SK-N-SH (cell line): ENCODE data around the gene GJD3. TPM values are rescaled to one million over a fixed set of nuclear protein-coding genes. Genes with fewer than 3 reads are reported as not detected.
A peak's percentile ranks its signal among the peaks of the same experiment; 100 is the strongest.

Source experiments
- CTCF ChIA-PET: fragments of 300-600, 350-600 bp; formaldehyde crosslinking; extraction: SDS; loops from one replicate; lab custom pipeline; 2021; lab: Yijun Ruan, JAX
- POLR2A ChIA-PET: fragments of 350-600 bp; sonication (Branson Sonifier 250); formaldehyde crosslinking; extraction: SDS; loops from one replicate; lab custom pipeline; 2020; ENCODE audit warnings: antibody characterized with exemption, inconsistent platforms; lab: Yijun Ruan, JAX
- DNase-seq: peaks from one replicate; pipeline ENCODE4 v3.0.0; 2012
- H2AFZ ChIP-seq: fragments of 200-600 bp; sonication (generic); 2 replicates; pipeline ENCODE4 v1.8.1; 2016; ENCODE audit warnings: antibody characterized with exemption, mild to moderate bottlenecking, low read depth
- H3F3A ChIP-seq: fragments of 200-600 bp; sonication (generic); replicated peaks from 2 replicates; pipeline ENCODE3; 2016; ENCODE audit warnings: antibody characterized with exemption, mild to moderate bottlenecking; ENCODE audit not compliant: insufficient read depth
- H3K27ac ChIP-seq, 2 experiments: fragments of 200-500 bp in 1 of 2; fragments of 200-600 bp in 1 of 2; sonication (Bioruptor generic) in 1 of 2; sonication (generic), shearing (Covaris generic) in 1 of 2; 2 replicates each; pipeline versions ENCODE4 v1.5.1 to v1.6.1; 2014 to 2016; ENCODE audit warnings: low read depth in 2 of 2, inconsistent platforms in 1 of 2, low read length in 1 of 2, mild to moderate bottlenecking in 1 of 2, mixed read lengths in 1 of 2
- H3K27me3 ChIP-seq: fragments of 200-600 bp; sonication (generic), shearing (Covaris generic); 2 replicates; pipeline ENCODE4 v1.6.1; 2016; ENCODE audit warnings: mixed run types; ENCODE audit not compliant: insufficient read depth
- H3K36me3 ChIP-seq, 2 experiments: fragments of 200-500 bp in 1 of 2; fragments of 200-600 bp in 1 of 2; sonication (Bioruptor generic) in 1 of 2; sonication (generic) in 1 of 2; replicated peaks in 1 of 2; 2 replicates each; pipeline versions ENCODE3 to v1.5.1; 2014 to 2016; ENCODE audit warnings: low read length in 1 of 2, mild to moderate bottlenecking in 1 of 2; ENCODE audit not compliant: insufficient read depth in 2 of 2, control insufficient read depth in 1 of 2
- H3K4me1 ChIP-seq, 2 experiments: fragments of 200-500 bp in 1 of 2; fragments of 200-600 bp in 1 of 2; sonication (Bioruptor generic) in 1 of 2; sonication (generic), shearing (Covaris generic) in 1 of 2; 2 replicates each; pipeline versions ENCODE4 v1.5.1 to v1.6.1; 2014 to 2016; ENCODE audit warnings: low read depth in 1 of 2, low read length in 1 of 2, mixed run types in 1 of 2; ENCODE audit not compliant: insufficient read depth in 2 of 2, control insufficient read depth in 1 of 2
- H3K4me2 ChIP-seq: fragments of 200-600 bp; sonication (generic), shearing (Covaris generic); 2 replicates; pipeline ENCODE4 v1.6.1; 2017; ENCODE audit warnings: mixed run types
- H3K4me3 ChIP-seq, 2 experiments: fragments of 200-500 bp in 1 of 2; fragments of 200-600 bp in 1 of 2; sonication (Bioruptor generic) in 1 of 2; sonication (generic), shearing (Covaris generic) in 1 of 2; 2 replicates each; pipeline versions ENCODE4 v1.5.1 to v1.8.1; 2014 to 2016; ENCODE audit warnings: low read depth in 2 of 2, inconsistent platforms in 1 of 2, low read length in 1 of 2, mild to moderate bottlenecking in 1 of 2, mixed read lengths in 1 of 2, moderate library complexity in 1 of 2
- H3K79me2 ChIP-seq: fragments of 200-600 bp; sonication (generic); 2 replicates; pipeline ENCODE4 v1.8.1; 2017; ENCODE audit warnings: mild to moderate bottlenecking; ENCODE audit not compliant: insufficient read depth
- H3K9ac ChIP-seq: fragments of 200-600 bp; sonication (generic); 2 replicates; pipeline ENCODE4 v1.6.1; 2017; ENCODE audit warnings: mixed run types
- H3K9me2 ChIP-seq: fragments of 200-600 bp; sonication (generic); 2 replicates; pipeline ENCODE4 v1.6.1; 2017; ENCODE audit warnings: mixed run types
- H3K9me3 ChIP-seq: fragments of 200-600 bp; sonication (generic); 2 replicates; pipeline ENCODE4 v1.6.1; 2017; ENCODE audit warnings: mixed run types, mild to moderate bottlenecking, moderate library complexity
- H4K20me1 ChIP-seq: fragments of 200-600 bp; sonication (generic); 2 replicates; pipeline ENCODE4 v1.6.1; 2017; ENCODE audit warnings: mild to moderate bottlenecking, mixed run types; ENCODE audit not compliant: insufficient read depth
- ELF1 ChIP-seq: IDR thresholded peaks from 2 replicates; pipeline ENCODE4 v1.4.0; 2012
- GATA2 ChIP-seq: sonication (generic); formaldehyde crosslinking; IDR thresholded peaks from 2 replicates; pipeline ENCODE4 v1.5.0; 2020; ENCODE audit warnings: mild to moderate bottlenecking, missing genetic modification reagents
- MEF2A ChIP-seq: IDR thresholded peaks from 2 replicates; pipeline ENCODE4 v1.4.0; 2012; ENCODE audit warnings: low read depth, borderline replicate concordance
- MXI1 ChIP-seq: IDR thresholded peaks from 2 replicates; pipeline ENCODE4 v1.6.1; 2012; ENCODE audit warnings: mild to moderate bottlenecking, low read depth, low read length, improper control_type of control experiment
- RAD21 ChIP-seq: IDR thresholded peaks from 2 replicates; pipeline ENCODE4 v1.6.1; 2012; ENCODE audit warnings: mild to moderate bottlenecking, low read length
- RFX5 ChIP-seq: IDR thresholded peaks from 2 replicates; pipeline ENCODE4 v1.6.1; 2012; ENCODE audit warnings: mild to moderate bottlenecking, improper control_type of control experiment, low read length
- TCF12 ChIP-seq: IDR thresholded peaks from 2 replicates; pipeline ENCODE4 v1.4.0; 2012
- YY1 ChIP-seq: IDR thresholded peaks from 2 replicates; pipeline ENCODE4 v1.4.0; 2012; ENCODE audit warnings: low read depth, mild to moderate bottlenecking
- WGBS: methylation state at CpG from one replicate; pipeline ENCODE4 v1.1.6; 2017; ENCODE audit warnings: low lambda C conversion rate; 5-methylcytosine and 5-hydroxymethylcytosine counted together
- polyA plus RNA-seq, 3 experiments: library from polyadenylated mRNA; depleted of rRNA; stranded (reverse); fragments of >200 nt; gene quantifications; 2 replicates each; pipeline ENCODE4 v1.2.3, GENCODE V29; 2012
- TF ChIP-seq, protein P1 (sequence below): fragments of 200-600 bp; sonication (generic); IDR thresholded peaks from 2 replicates; pipeline ENCODE4 v1.6.1; 2017; ENCODE audit warnings: antibody characterized with exemption, mild to moderate bottlenecking, moderate library complexity
- TF ChIP-seq, protein P2 (sequence below): IDR thresholded peaks from 2 replicates; pipeline ENCODE4; 2012

Gene GJD3
- polyA plus RNA-seq, 1 of the 3 experiments (the other 2 are of a cell fraction), result not detected

DNA sequence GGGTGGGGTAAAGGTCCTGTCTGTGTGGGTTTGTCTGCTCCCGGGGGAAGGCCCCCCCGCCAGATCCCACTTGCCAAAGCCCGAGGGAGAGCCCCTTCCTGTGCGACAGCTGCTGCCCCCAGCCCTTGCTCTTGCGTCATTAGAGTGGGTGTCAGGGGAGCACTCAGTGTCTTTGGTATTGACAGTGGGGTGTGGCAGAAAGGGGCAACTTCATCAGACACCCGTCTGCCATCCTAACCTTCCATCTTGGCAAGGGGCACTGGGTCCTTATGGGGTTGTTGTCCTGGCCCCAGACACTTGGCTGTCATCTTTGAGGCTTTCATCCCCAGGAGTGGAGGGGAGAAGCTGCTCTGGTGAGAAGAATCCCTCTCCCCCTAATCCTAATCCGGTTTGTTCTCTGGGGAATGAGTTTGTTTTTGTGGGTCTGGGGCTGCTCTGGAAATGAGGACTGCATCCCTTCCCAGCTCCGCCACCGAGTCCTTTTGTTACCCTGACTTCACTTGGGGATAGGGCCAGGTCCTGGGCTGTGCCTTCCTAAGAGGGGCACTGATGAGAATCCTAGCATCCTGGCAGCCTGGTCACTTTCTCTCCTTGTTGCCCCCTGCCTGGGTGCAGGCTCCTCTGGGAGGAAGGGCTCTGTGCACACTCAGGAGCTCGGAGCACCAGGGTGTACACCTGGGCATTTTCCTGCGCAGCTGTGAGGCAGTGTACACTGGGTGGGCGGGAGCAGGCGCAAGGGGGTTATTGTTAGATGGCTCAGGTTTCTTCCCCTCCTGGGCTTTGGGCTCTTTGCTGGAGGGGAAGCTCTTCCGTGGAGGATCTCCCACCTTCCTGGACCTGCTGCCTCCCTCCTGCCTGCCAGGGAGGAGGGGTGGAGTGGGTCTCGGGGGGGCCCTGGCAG lies 21.1 kb downstream of the GJD3 start:
- Histone ChIP-seq H4K20me1 (peaks cover 53% of the 10 kb centered on the region), H3K4me1 (peaks cover 49 to 76% of the 10 kb centered on the region in 2 experiments), H3F3A (peaks cover 15% of the 10 kb centered on the region), H3K27me3 (no peaks in the 10 kb centered on the region), H3K9ac (peak overlapping the region; percentile 75), H3K36me3 (peaks cover 3 to 10% of the 10 kb centered on the region in 2 experiments), H3K27ac (peak overlapping the region; percentile 69 to 99; a peak in 3 of 4 replicates), H3K4me2 (peak overlapping the region; percentile 97), H3K4me3 (peak overlapping the region; percentile 69 to 78), H3K9me3 (no peaks in the 10 kb centered on the region), H2AFZ (no peak overlapping the region), H3K9me2 (no peaks in the 10 kb centered on the region), H3K79me2 (peaks cover 94% of the 10 kb centered on the region)
- CTCF ChIA-PET, result interaction anchor here (0.6 to 57.6 kb wide), 7 partner anchors 9 to 274 kb away, joined by 3 to 1706 read pairs (median 4); partner anchors contain the start of genes CDC6 and RARA
- POLR2A ChIA-PET, result interaction anchor here (0.6 to 2.7 kb wide), 4 partner anchors 12 to 227 kb away, joined by 3 to 15 read pairs (median 6); no protein-coding TSS in a partner anchor
- DNase-seq, result no peak
- 52% methylated on average over 12 of the region's 15 CpGs for WGBS
- TF ChIP-seq ELF1 (no peak), MXI1 (no peak), YY1 (no peak), RFX5 (no peak), GATA2 (no peak), RAD21 (no peak), TCF12 (no peak)
- TF ChIP-seq, protein P1, sequence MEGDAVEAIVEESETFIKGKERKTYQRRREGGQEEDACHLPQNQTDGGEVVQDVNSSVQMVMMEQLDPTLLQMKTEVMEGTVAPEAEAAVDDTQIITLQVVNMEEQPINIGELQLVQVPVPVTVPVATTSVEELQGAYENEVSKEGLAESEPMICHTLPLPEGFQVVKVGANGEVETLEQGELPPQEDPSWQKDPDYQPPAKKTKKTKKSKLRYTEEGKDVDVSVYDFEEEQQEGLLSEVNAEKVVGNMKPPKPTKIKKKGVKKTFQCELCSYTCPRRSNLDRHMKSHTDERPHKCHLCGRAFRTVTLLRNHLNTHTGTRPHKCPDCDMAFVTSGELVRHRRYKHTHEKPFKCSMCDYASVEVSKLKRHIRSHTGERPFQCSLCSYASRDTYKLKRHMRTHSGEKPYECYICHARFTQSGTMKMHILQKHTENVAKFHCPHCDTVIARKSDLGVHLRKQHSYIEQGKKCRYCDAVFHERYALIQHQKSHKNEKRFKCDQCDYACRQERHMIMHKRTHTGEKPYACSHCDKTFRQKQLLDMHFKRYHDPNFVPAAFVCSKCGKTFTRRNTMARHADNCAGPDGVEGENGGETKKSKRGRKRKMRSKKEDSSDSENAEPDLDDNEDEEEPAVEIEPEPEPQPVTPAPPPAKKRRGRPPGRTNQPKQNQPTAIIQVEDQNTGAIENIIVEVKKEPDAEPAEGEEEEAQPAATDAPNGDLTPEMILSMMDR, result no peak
- TF ChIP-seq, protein P2, sequence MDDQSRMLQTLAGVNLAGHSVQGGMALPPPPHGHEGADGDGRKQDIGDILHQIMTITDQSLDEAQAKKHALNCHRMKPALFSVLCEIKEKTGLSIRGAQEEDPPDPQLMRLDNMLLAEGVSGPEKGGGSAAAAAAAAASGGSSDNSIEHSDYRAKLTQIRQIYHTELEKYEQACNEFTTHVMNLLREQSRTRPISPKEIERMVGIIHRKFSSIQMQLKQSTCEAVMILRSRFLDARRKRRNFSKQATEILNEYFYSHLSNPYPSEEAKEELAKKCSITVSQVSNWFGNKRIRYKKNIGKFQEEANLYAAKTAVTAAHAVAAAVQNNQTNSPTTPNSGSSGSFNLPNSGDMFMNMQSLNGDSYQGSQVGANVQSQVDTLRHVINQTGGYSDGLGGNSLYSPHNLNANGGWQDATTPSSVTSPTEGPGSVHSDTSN, result no peak

DNA sequence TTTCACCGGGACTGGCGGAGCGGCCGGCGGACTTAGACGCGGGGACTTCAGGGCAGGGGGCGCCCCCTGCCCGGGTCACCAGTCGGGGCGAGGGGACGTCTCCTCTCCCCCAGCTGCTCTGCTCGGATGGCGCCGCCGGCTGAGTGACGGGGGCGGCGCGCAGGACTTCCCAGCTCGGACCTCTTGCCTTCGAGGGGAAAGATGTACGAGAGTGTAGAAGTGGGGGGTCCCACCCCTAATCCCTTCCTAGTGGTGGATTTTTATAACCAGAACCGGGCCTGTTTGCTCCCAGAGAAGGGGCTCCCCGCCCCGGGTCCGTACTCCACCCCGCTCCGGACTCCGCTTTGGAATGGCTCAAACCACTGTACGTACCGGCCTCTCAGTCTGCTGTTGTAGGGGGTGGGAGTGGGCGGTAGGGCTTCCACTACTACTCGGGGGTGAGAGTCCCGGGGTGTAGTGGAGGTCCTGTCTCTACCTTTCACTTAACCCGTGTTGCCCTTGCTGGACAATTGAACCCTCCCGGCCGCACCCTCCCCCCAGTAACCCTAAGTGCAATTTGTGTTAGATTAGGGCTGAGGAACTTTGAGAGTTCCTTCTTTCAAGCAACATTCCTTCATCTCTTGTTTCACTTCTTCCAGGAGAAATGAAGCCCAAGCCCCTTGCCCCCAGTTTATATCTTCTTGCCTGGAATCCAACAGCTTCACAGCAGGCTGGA lies 21.9 kb downstream of the GJD3 start:
- H3K4me3 ChIP-seq, result peak overlapping the region; percentile 69 to 78
- peak overlapping the region; percentile 75 for H3K9ac ChIP-seq
- CTCF ChIA-PET, result interaction anchor here (1.2 to 57.6 kb wide), 5 partner anchors 11 to 217 kb away, joined by 4 to 1706 read pairs (median 14); partner anchors contain the start of genes CDC6 and RARA
- peaks cover 53% of the 10 kb centered on the region for H4K20me1 ChIP-seq
- no peaks in the 10 kb centered on the region for H3K27me3 ChIP-seq
- peaks cover 41 to 74% of the 10 kb centered on the region in 2 experiments for H3K4me1 ChIP-seq
- WGBS, result 29% methylated on average over 28 of the region's 38 CpGs
- TF ChIP-seq MEF2A (no peak), ELF1 (no peak)
- TF ChIP-seq, all 33 proteins: peak for 0
- no peaks in the 10 kb centered on the region for H3K9me3 ChIP-seq
- no peak overlapping the region for H2AFZ ChIP-seq
- H3K36me3 ChIP-seq, result peaks cover 0 to 15% of the 10 kb centered on the region in 2 experiments
- H3K27ac ChIP-seq, result peak overlapping the region; percentile 69 to 99; a peak in 3 of 4 replicates
- no peak for DNase-seq
- peaks cover 15% of the 10 kb centered on the region for H3F3A ChIP-seq
- H3K79me2 ChIP-seq, result peaks cover 94% of the 10 kb centered on the region
- POLR2A ChIA-PET, result interaction anchor here (1.0 to 2.7 kb wide), 3 partner anchors 9 to 39 kb away, joined by 4 to 15 read pairs (median 9); no protein-coding TSS in a partner anchor
- no peaks in the 10 kb centered on the region for H3K9me2 ChIP-seq
- peak overlapping the region; percentile 97 for H3K4me2 ChIP-seq
